Measurements from ENCODE around the gene GTF3C1. TPM values are rescaled to one million over a fixed set of nuclear protein-coding genes. Genes with fewer than 3 reads are reported as not detected.

The GTF3C1 gene
- total RNA-seq, 1 donor = 71.8 TPM

DNA sequence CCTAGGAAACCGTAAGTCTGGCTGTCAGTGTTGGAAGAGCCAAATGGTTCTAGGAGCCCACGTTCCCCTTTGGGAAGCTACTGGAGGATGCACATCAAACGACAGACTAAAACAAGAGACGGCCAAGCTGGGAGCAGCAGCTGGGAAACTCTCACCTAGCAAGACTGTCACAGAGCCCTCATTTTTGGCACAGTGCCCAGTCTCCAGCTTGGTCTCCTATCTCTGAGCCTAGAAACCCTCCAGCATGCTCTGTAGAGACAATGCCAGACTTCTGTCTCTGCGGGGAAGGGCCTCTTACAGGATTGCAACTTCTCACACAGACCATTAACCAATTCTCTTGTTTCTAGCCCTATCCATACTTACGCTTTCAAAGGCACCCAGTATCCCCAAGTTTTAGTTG lies 23.5 kb downstream of the GTF3C1 start:
- no peak overlapping the region for H3K4me3 ChIP-seq (ENCODE audit: low read depth, low read length)
- DNase-seq (ENCODE audit: low read depth) = no peak
- TF ChIP-seq, protein P1, sequence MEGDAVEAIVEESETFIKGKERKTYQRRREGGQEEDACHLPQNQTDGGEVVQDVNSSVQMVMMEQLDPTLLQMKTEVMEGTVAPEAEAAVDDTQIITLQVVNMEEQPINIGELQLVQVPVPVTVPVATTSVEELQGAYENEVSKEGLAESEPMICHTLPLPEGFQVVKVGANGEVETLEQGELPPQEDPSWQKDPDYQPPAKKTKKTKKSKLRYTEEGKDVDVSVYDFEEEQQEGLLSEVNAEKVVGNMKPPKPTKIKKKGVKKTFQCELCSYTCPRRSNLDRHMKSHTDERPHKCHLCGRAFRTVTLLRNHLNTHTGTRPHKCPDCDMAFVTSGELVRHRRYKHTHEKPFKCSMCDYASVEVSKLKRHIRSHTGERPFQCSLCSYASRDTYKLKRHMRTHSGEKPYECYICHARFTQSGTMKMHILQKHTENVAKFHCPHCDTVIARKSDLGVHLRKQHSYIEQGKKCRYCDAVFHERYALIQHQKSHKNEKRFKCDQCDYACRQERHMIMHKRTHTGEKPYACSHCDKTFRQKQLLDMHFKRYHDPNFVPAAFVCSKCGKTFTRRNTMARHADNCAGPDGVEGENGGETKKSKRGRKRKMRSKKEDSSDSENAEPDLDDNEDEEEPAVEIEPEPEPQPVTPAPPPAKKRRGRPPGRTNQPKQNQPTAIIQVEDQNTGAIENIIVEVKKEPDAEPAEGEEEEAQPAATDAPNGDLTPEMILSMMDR (IDR thresholded peaks at IDR 0.05; ENCODE audit: insufficient read depth, low read length) = no peak

DNA sequence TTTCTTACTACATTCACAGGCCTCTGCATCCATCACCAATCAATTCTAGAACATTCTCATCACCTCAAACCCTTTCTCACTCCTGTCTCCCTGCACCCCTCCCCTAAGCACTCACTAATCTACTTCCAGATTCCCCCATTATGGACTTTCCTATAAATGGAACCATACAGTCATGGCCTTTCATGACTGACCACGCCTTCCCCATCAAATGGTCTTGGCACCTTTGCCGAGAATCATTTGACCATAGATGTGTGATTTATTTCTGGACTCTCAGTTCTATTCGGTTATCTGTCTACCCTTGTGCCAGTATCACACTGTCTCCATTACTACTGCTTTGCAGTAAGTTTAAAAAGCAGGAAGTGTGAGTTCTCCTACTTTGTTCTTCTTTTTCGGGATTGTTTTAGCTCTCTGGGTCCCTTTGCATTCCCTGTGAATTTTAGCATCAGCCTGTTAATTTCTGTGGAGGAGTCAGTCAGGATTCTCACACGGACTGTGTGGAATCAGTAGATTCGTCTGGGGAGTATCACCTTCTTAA lies 27.5 kb downstream of the GTF3C1 start:
- DNase-seq (ENCODE audit: low read depth) = no peak
- H3K4me3 ChIP-seq (ENCODE audit: low read depth, low read length) = no peak overlapping the region
- TF ChIP-seq, protein P1 (IDR thresholded peaks at IDR 0.05; ENCODE audit: insufficient read depth, low read length) = no peak

DNA sequence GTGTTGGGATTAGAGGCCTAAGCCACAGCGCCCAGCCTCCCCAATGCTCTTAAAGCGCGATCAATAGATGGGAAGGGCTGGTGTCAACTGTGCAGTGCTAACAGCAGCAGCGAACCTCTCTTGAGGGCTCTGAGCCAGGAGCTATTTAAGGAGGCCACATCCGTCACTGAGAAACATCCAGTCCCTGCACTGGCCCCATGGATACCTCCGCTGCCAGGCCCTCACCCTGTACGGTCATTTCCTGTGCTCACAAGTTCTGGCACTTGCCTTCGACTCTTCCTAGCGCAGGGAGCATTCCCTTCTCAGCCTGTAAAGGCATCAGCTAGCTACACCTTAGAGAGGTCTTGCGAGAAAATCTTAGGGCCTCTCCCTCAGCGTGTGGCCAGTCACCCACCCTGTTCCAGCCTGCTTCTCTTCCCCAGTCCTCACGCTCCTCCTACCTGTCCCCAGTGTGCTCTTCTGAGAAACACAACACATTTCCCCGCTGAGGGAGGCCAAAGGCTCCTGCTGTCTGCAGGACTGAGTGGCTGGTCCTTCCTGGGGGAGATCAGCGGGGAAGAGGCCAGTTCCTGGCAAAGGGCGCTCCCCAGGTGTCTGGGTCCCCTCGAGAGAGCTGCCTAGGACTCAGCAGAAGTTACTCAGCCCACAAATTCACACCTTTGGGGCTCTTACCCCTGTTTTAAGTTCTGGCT lies 28.6 kb downstream of the GTF3C1 start:
- TF ChIP-seq, protein P1 (IDR thresholded peaks at IDR 0.05; ENCODE audit: insufficient read depth, low read length) = no peak
- no peak overlapping the region for H3K4me3 ChIP-seq (ENCODE audit: low read depth, low read length)
- DNase-seq (ENCODE audit: low read depth) = peak; percentile 55

DNA sequence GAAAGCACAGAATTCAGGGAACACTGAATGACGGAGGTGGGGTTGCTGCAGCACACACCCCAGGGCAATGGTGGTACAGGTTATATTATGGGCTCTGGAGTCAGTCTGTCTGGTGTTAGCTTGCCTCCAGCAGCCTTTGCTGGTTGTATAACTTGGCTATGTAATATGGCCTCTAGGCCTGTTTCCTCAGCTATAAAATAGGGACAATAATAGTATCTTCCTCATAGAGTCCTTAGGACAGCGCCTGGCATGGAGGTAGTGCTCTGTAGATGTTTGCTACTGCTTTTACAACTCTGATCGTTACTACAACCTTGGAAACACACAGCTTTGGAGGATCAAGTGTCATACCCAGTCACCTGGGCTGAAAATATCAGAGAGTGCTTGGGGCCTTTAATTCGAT lies 31.5 kb downstream of the GTF3C1 start:
- no peak overlapping the region for H3K4me3 ChIP-seq (ENCODE audit: low read depth, low read length)
- TF ChIP-seq, protein P1 (IDR thresholded peaks at IDR 0.05; ENCODE audit: insufficient read depth, low read length) = no peak
- DNase-seq (ENCODE audit: low read depth) = no peak

DNA sequence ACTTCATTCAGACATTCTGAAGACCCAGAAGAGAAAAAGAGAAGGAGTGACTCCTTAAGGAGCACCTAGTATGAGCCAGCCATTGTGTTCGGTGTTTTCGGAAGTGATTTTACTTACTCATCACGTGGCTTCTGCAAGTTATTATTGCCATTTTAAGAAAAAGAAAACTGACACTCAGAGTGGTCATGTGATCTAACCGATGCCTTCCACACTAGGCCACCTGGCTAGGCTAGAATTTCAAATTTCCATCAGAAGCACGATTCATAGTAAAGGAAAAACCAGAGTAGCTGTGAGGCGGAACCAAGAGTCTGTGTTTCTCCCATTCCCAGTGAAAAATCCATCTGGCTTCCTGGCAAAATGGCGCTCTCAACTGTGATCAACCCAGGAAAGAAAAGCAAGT lies 32.0 kb downstream of the GTF3C1 start:
- DNase-seq (ENCODE audit: low read depth) = no peak
- no peak overlapping the region for H3K4me3 ChIP-seq (ENCODE audit: low read depth, low read length)
- TF ChIP-seq, protein P1 (IDR thresholded peaks at IDR 0.05; ENCODE audit: insufficient read depth, low read length) = no peak

DNA sequence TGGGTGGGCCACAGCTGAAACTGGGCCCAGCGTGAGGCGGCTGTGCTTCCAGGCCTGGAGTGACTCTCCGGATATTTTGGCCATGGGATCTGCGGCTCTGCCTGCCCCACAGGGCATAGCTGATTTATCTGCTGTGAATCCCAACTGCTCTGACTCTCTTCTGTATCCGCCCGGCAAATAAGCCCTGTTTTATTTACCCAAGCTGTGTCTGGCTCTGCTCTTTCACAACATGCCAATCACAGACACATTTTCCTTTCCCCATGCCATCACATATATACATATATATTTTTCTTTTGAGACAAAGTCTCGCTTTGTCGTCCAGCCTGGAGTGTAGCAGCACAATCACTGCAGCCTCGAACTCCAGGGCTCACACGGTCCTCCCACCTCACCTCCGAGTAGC lies 33.3 kb downstream of the GTF3C1 start:
- H3K4me3 ChIP-seq (ENCODE audit: low read depth, low read length) = no peak overlapping the region
- TF ChIP-seq, protein P1 (IDR thresholded peaks at IDR 0.05; ENCODE audit: insufficient read depth, low read length) = no peak
- DNase-seq (ENCODE audit: low read depth) = no peak

All from fibroblast of the aortic adventitia (primary cell).